GM19193 (cell line): Measurements from ENCODE around the gene KCNK1.

ENCODE experiments used
- POLR2A ChIP-seq: IDR thresholded peaks from 4 replicates; pipeline ENCODE4 v1.6.1; 2011; ENCODE audit not compliant: insufficient read depth, insufficient read length; ENCODE audit errors: extremely low read depth

Gene KCNK1

GRCh38 chr1:233625087-233625486, 11.2 kb downstream of the KCNK1 start:
- no peak for TF ChIP-seq POLR2A

- TF ChIP-seq POLR2A = no peak
Measured at GRCh38 chr1:233625510-233625981, 11.6 kb downstream of the KCNK1 start.

DNA sequence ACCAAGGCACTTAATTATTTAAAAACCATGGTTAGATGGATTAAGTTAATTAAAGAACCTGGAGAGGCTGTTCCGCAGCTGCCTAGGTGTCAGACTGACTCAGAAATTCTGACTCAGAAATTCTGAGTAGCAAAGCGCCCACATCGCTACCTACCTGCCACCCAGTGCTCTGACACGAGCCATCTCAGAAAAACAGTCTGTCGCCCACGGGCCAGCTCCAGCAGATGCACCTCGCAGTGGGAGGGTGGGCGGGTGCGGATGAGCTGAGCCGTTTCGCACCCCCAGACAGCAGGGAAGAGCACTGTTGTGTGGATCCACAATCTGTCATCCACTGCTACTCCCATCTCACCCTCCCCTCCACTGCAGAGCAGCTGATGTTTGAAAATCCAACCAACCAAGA, 13.5 kb downstream of the KCNK1 start:
- TF ChIP-seq POLR2A = no peak

- no peak for TF ChIP-seq POLR2A
Measured at GRCh38 chr1:233627823-233628222, 13.9 kb downstream of the KCNK1 start.

DNA sequence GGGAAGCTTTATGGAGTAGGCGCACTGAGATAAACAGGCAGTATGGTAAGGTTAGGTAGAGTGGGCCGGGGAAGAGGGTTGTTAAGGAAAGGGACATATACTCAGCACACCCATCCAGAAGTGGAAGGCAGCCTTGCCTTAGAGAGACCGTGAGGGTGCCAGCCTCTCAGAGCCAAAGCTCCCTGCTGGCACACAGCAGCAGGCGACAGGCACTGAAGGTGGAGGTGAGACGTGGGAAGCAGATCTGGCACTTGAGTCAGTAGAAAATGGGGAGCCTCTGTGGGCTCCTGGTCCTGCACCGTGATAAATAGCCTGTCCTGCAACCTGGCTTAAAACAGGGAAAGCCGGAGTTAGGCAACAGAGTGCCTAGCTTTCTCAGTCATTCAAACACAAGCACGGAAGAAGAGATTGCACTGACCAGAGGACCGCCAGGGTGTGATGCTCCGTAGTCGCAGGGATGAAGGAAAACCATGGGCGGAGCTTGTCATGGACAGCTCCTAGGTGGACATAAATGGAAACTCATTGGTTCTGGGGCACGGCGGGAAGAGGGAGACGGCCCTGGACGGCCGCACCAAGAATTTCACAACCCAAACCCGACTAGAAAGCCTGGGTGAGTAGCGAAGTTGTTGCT, 15.5 kb downstream of the KCNK1 start:
- no peak for TF ChIP-seq POLR2A

GRCh38 chr1:233631810-233632405, 18.0 kb downstream of the KCNK1 start:
- TF ChIP-seq POLR2A = no peak

- TF ChIP-seq POLR2A = no peak
Measured at GRCh38 chr1:233632436-233632835, 18.5 kb downstream of the KCNK1 start.

DNA sequence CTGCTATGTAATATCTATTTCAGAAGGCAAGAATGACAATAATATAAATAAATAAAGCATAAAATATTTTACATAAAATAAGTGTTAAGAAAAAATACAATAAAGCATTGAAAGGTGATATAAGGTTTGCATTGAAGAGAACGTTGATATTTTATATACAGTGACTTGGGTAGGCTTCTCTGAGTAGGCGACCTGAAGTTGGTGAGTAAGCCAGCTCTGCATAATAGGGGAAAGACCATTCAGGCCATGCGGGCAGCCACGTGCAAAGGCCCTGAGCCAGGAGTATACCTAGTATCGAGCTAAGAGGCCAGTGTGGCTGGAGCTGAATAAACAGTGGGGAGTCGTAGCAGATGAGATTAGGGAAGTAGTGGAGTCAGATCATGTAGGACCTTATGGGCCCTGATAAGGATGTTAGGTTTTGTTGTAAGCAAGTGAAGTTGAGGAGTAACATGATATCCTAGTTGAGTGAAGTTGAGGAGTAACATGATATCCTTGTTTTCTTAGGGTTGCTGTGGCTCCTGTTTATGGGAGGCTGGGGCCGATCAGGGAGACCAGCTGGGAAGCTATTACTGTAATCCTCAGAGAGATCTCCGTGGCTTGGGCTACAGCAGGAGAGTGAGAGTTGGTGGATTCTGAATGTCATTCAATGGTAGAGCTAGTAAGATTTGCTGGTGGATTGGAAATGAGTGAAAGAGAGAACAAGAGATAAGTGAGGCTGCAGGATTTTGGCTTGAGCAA, 22.0 kb downstream of the KCNK1 start:
- TF ChIP-seq POLR2A = no peak

GRCh38 chr1:233636503-233636877, 22.6 kb downstream of the KCNK1 start:
- TF ChIP-seq POLR2A = no peak

- TF ChIP-seq POLR2A = no peak
Measured at GRCh38 chr1:233638513-233638912, 24.6 kb downstream of the KCNK1 start.

GRCh38 chr1:233639611-233640010, 25.7 kb downstream of the KCNK1 start:
- peak; percentile 26 for TF ChIP-seq POLR2A

DNA sequence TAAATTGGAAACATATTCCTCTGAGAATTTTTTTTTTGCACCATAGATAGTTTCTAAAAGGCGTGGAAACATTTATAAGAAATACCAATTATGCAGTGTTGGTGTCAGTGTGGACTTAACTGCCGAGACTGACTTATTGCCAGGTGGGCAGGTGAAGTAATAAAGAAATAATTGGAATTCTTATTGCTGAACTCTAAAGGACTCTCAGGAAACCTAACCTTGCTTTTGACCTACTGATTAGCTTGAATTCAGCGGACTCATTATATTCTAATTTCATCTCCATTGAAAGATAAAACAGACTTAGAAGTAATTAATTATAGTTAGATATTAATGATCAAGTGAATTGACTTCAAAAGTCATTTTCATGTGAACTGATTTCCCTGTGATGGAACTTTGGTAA, 26.3 kb downstream of the KCNK1 start:
- TF ChIP-seq POLR2A = no peak

DNA sequence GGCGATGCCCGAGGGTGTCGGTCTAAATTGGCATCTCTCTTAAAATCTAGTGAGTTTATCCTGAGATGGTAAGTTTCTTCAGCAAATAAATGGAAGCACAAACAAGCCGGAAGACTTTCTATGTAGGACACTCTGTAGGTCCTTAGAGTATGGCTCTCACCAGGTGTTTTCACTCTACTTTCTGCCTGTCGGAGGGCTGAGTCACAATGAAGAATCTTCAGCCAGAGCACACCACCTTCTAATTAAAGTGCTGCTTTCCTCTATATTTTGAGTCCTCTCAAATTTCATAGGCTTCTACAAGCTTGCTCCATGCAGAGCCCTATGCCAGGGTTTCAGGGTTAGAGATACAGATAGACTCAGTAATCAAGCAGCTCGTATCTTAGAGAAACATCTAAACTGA, 27.1 kb downstream of the KCNK1 start:
- TF ChIP-seq POLR2A = no peak

GRCh38 chr1:233647073-233647472, 33.2 kb downstream of the KCNK1 start:
- TF ChIP-seq POLR2A = no peak

DNA sequence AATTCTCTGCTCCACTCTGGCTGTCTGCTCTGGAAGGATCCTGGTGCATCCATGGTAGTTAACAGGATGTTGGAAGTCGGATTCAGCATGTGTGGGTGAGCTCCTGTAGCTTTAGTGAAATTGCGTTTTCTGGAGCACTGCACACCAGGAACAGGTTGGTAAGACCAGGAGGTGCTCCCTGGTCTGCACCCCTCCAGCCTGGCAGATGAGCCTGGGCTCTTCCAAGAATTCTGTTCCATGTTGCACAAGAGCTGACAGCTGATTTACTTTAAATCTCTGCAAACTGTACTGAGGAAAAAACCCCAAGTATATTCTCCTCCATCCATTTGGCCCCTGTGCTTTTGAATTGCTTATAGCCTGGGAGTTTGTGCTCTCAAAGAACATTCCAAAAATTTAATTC, 33.7 kb downstream of the KCNK1 start:
- no peak for TF ChIP-seq POLR2A

DNA sequence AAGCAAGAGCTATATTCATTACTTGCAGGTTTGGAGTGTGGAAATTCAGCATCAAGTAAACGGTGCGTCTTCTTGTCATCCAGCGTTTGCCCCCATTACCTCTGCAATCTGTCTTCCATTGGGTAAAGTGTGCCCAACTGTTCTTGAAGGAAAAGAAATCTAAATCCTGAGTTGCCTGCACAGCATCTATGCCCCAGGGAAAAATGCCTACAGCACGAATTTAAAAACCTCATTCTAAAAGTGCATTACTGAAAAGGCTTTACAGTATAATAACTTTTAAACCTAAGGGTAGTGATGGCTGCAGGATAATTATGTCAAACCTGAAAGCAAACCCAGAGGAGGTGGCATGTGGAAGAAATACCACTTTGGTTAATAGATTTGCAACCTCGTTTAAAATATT, 37.2 kb downstream of the KCNK1 start:
- TF ChIP-seq POLR2A = no peak

GRCh38 chr1:233651563-233652233, 37.8 kb downstream of the KCNK1 start:
- no peak for TF ChIP-seq POLR2A

DNA sequence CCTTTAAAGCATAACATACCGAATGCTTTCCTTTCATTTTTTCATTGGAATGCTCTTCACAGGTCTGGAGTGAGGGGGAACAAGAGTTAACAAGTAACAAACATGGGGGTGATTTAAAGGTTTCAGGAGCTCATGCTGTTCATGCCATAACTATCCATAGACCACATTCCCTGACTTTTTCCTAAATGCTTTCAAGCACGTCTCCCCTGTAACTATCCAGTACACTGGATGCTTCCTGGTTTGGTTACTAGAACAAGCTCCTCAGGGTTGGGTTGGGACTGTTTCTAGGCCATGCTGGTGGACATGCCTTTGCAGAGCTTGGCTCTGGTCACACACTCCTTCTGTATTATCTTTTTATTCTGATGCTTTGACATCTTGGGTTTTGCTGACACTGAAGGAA, 38.6 kb downstream of the KCNK1 start:
- no peak for TF ChIP-seq POLR2A
